Gastrocnemius medialis (tissue), 4 donors: ENCODE results near the gene SYCP1.

Source experiments
- POLR2A ChIP-seq, 2 donors: fragments of 450-650 bp; IDR thresholded peaks; one replicate each; pipeline ENCODE4 v1.6.1; 2017; ENCODE audit warnings: antibody characterized with exemption in 2 of 2, mild to moderate bottlenecking in 2 of 2, moderate library complexity in 2 of 2
- TF ChIP-seq, protein P1 (sequence below), 5 experiments: fragments of 450-650 bp in 3 of 5; fragments of 200-600 bp in 2 of 5; sonication (generic) in 2 of 5; IDR thresholded peaks in 4 of 5; conservative IDR thresholded peaks in 1 of 5; 1 replicate in 4 of 5; 2 replicates in 1 of 5; pipeline ENCODE4 v1.5.1; 2016 to 2019; ENCODE audit warnings: antibody characterized with exemption in 5 of 5, mild to moderate bottlenecking in 3 of 5, moderate library complexity in 3 of 5

DNA sequence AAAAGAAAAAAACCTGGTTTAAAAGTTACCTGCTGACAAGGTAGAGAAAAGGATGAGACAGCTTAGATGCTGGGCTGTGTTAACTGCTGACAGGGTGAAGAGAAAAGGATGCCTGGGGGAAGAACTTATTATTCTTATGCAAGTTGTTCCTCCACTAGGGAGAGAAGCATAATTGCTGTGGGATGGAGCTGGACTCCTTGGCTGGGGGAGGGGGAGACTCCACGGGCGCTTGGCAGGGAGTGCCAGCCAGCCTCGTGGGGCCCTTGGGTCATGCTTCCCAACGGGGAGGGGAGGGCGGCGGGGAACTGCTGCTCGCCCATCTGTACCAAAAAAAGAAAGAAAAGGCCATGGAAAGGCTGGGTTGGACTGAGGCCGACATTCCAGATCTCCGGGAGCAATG lies 47.2 kb downstream of the SYCP1 start:
- TF ChIP-seq, protein P1, sequence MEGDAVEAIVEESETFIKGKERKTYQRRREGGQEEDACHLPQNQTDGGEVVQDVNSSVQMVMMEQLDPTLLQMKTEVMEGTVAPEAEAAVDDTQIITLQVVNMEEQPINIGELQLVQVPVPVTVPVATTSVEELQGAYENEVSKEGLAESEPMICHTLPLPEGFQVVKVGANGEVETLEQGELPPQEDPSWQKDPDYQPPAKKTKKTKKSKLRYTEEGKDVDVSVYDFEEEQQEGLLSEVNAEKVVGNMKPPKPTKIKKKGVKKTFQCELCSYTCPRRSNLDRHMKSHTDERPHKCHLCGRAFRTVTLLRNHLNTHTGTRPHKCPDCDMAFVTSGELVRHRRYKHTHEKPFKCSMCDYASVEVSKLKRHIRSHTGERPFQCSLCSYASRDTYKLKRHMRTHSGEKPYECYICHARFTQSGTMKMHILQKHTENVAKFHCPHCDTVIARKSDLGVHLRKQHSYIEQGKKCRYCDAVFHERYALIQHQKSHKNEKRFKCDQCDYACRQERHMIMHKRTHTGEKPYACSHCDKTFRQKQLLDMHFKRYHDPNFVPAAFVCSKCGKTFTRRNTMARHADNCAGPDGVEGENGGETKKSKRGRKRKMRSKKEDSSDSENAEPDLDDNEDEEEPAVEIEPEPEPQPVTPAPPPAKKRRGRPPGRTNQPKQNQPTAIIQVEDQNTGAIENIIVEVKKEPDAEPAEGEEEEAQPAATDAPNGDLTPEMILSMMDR (IDR thresholded peaks at IDR 0.05 in 4 of 5, conservative IDR thresholded peaks at IDR 0.05 in 1 of 5) = no peak
- no peak for TF ChIP-seq POLR2A (IDR thresholded peaks at IDR 0.05)
